H1 (cell line): ENCODE results near the gene C2orf92. TPM values are rescaled to one million over a fixed set of nuclear protein-coding genes. Genes with fewer than 3 reads are reported as not detected.

Source experiments
- CTCF ChIA-PET: fragments of 300-600 bp; sonication (Branson Sonifier 250); formaldehyde crosslinking; loops from one replicate; lab custom pipeline; 2021; ENCODE audit not compliant: partially characterized antibody; lab: Charles Lee
- POLR2A ChIA-PET: fragments of 300-600 bp; sonication (Branson Sonifier 250); formaldehyde crosslinking; loops from one replicate; lab custom pipeline; 2021; ENCODE audit warnings: inconsistent platforms; ENCODE audit not compliant: partially characterized antibody; lab: Charles Lee
- DNase-seq, 2 experiments: peaks; one replicate each; pipeline versions ENCODE4 v3.0.0 to v3.0.0-alpha.2; 2010 to 2022; ENCODE audit warnings: low spot score in 2 of 2, low read depth in 1 of 2, mixed read lengths in 1 of 2
- FAIRE-seq: peaks from 2 replicates; lab custom pipeline; 2011; peaks lifted over from hg19 to GRCh38; lab: Jason Lieb, UNC
- H2AFZ ChIP-seq: 2 replicates; pipeline ENCODE4 v1.8.1; 2012; ENCODE audit warnings: low read length, inconsistent platforms
- H2AK5ac ChIP-seq: 2 replicates; pipeline ENCODE4 v1.6.1; 2013; ENCODE audit warnings: low read depth, low read length
- H2BK120ac ChIP-seq: replicated peaks from 2 replicates; pipeline ENCODE3; 2013; ENCODE audit warnings: low read depth, low read length, inconsistent platforms
- H2BK12ac ChIP-seq: 2 replicates; pipeline ENCODE4 v1.6.1; 2013; ENCODE audit warnings: low read depth, low read length
- H2BK15ac ChIP-seq: 2 replicates; pipeline ENCODE4 v1.6.1; 2013; ENCODE audit warnings: low read length
- H2BK20ac ChIP-seq: 2 replicates; pipeline ENCODE4 v1.6.1; 2013; ENCODE audit warnings: low read length
- H2BK5ac ChIP-seq: 2 replicates; pipeline ENCODE4 v1.6.1; 2013; ENCODE audit warnings: low read depth, low read length
- H3K14ac ChIP-seq: 2 replicates; pipeline ENCODE4 v1.6.1; 2013; ENCODE audit warnings: inconsistent platforms; ENCODE audit not compliant: insufficient read length
- H3K18ac ChIP-seq: 2 replicates; pipeline ENCODE4 v1.6.1; 2013; ENCODE audit warnings: low read length; ENCODE audit errors: extremely low read depth
- H3K23ac ChIP-seq: 2 replicates; pipeline ENCODE4 v1.6.1; 2013; ENCODE audit warnings: inconsistent platforms; ENCODE audit not compliant: insufficient read length
- H3K23me2 ChIP-seq: 2 replicates; pipeline ENCODE4 v1.6.1; 2013; ENCODE audit warnings: low read depth, low read length
- H3K27ac ChIP-seq: 2 replicates; pipeline ENCODE4 v1.6.1; 2011; ENCODE audit warnings: low read depth, low read length, inconsistent platforms
- H3K27me3 ChIP-seq, 4 experiments: replicated peaks in 1 of 4; 1 replicate in 1 of 4; 2 replicates in 3 of 4; pipeline versions ENCODE4 v1.6.1 to v1.8.1; 2011 to 2013; ENCODE audit warnings: low read length in 3 of 4, mild to moderate bottlenecking in 3 of 4, inconsistent platforms in 2 of 4, mixed read lengths in 2 of 4, moderate library complexity in 1 of 4; ENCODE audit not compliant: control insufficient read depth in 3 of 4, insufficient read depth in 3 of 4; ENCODE audit errors: extremely low read depth in 1 of 4
- H3K36me3 ChIP-seq, 4 experiments: 2 replicates each; pipeline versions ENCODE4 v1.6.1 to v1.8.1; 2011 to 2013; ENCODE audit warnings: mild to moderate bottlenecking in 4 of 4, low read length in 3 of 4, moderate library complexity in 2 of 4, control low read depth in 1 of 4, inconsistent platforms in 1 of 4; ENCODE audit not compliant: insufficient read depth in 4 of 4, control insufficient read depth in 2 of 4
- H3K4ac ChIP-seq: replicated peaks from 2 replicates; pipeline ENCODE3; 2013; ENCODE audit warnings: low read length, low read depth, mixed read lengths, inconsistent platforms; ENCODE audit not compliant: insufficient read length
- H3K4me1 ChIP-seq, 4 experiments: replicated peaks in 1 of 4; 1 replicate in 1 of 4; 2 replicates in 3 of 4; pipeline versions ENCODE4 v1.6.1 to v1.8.1; 2011 to 2013; ENCODE audit warnings: low read length in 3 of 4, inconsistent platforms in 2 of 4, mixed read lengths in 1 of 4; ENCODE audit not compliant: insufficient read depth in 4 of 4, control insufficient read depth in 3 of 4
- H3K4me2 ChIP-seq, 2 experiments: 2 replicates each; pipeline versions ENCODE4 v1.6.1 to v1.8.1; 2011 to 2013; ENCODE audit warnings: low read depth in 2 of 2, low read length in 2 of 2, control low read depth in 1 of 2, inconsistent platforms in 1 of 2, mild to moderate bottlenecking in 1 of 2; ENCODE audit not compliant: insufficient read depth in 1 of 2
- H3K4me3 ChIP-seq, 4 experiments: fragments of 200-600, 300-600 bp in 1 of 4; sonication (generic), shearing (Covaris generic), sonication (Bioruptor Twin) in 1 of 4; 2 replicates each; pipeline versions ENCODE4 v1.5.1 to v1.8.1; 2011 to 2016; ENCODE audit warnings: low read length in 4 of 4, low read depth in 3 of 4, control low read depth in 2 of 4, inconsistent platforms in 2 of 4, mild to moderate bottlenecking in 2 of 4, mixed read lengths in 1 of 4, moderate library complexity in 1 of 4; ENCODE audit not compliant: insufficient read depth in 2 of 4; ENCODE audit errors: extremely low read depth in 1 of 4
- H3K56ac ChIP-seq: replicated peaks from 2 replicates; pipeline ENCODE3; 2013; ENCODE audit warnings: low read depth, mild to moderate bottlenecking, mixed read lengths, low read length, inconsistent platforms; ENCODE audit not compliant: insufficient read length
- H3K79me1 ChIP-seq: 2 replicates; pipeline ENCODE4 v1.6.1; 2013; ENCODE audit warnings: low read depth, low read length, control low read depth
- H3K79me2 ChIP-seq, 2 experiments: 2 replicates each; pipeline versions ENCODE4 v1.6.1 to v1.8.1; 2012 to 2013; ENCODE audit warnings: low read length in 2 of 2, mild to moderate bottlenecking in 2 of 2, inconsistent platforms in 1 of 2; ENCODE audit not compliant: insufficient read depth in 2 of 2, control insufficient read depth in 1 of 2
- H3K9ac ChIP-seq, 4 experiments: replicated peaks in 1 of 4; 1 replicate in 1 of 4; 2 replicates in 3 of 4; pipeline versions ENCODE4 v1.6.1 to v1.8.1; 2011 to 2013; ENCODE audit warnings: low read depth in 3 of 4, low read length in 3 of 4, control low read depth in 2 of 4, mild to moderate bottlenecking in 2 of 4, moderate library complexity in 2 of 4, inconsistent platforms in 1 of 4; ENCODE audit errors: extremely low read depth in 1 of 4
- H3K9me3 ChIP-seq, 2 experiments: 2 replicates each; pipeline versions ENCODE4 v1.6.1 to v1.8.1; 2012 to 2013; ENCODE audit warnings: mild to moderate bottlenecking in 2 of 2, moderate library complexity in 2 of 2, control low read depth in 1 of 2, inconsistent platforms in 1 of 2, low read depth in 1 of 2, low read length in 1 of 2, mixed read lengths in 1 of 2; ENCODE audit not compliant: insufficient read depth in 2 of 2
- H4K20me1 ChIP-seq, 2 experiments: replicated peaks in 1 of 2; 2 replicates each; pipeline versions ENCODE3 to v1.8.1; 2011 to 2013; ENCODE audit warnings: inconsistent platforms in 2 of 2, low read length in 2 of 2, mild to moderate bottlenecking in 1 of 2; ENCODE audit not compliant: insufficient read depth in 2 of 2, control insufficient read depth in 1 of 2
- H4K5ac ChIP-seq: 2 replicates; pipeline ENCODE4 v1.6.1; 2013; ENCODE audit warnings: low read length, low read depth, mixed read lengths, inconsistent platforms; ENCODE audit not compliant: insufficient read length
- H4K8ac ChIP-seq: 2 replicates; pipeline ENCODE4 v1.8.0; 2013; ENCODE audit warnings: mild to moderate bottlenecking, moderate library complexity, low read length, inconsistent platforms; ENCODE audit not compliant: insufficient read depth; ENCODE audit errors: extremely low read depth
- H4K91ac ChIP-seq: replicated peaks from 2 replicates; pipeline ENCODE3; 2013; ENCODE audit warnings: low read length, mixed read lengths, inconsistent platforms; ENCODE audit not compliant: insufficient read length
- HDAC2 ChIP-seq, 2 experiments: fragments of 300-600 bp in 1 of 2; sonication (generic) in 1 of 2; IDR thresholded peaks; 2 replicates each; pipeline ENCODE4 v1.6.1; 2011 to 2012; ENCODE audit warnings: low read depth in 2 of 2, low read length in 2 of 2, mild to moderate bottlenecking in 2 of 2, moderate library complexity in 2 of 2, borderline replicate concordance in 1 of 2, inconsistent platforms in 1 of 2
- SP2 ChIP-seq: IDR thresholded peaks from 2 replicates; pipeline ENCODE4 v1.6.1; 2012; ENCODE audit warnings: mild to moderate bottlenecking, low read length, inconsistent platforms
- TBP ChIP-seq: IDR thresholded peaks from 2 replicates; pipeline ENCODE4 v1.6.1; 2011; ENCODE audit warnings: low read depth, low read length, improper control_type of control experiment
- WGBS, 2 experiments: shearing (Covaris generic) in 1 of 2; methylation state at CpG; one replicate each; pipeline versions ENCODE4 v1.1.6 to v1.1.7; 2013 to 2015; ENCODE audit warnings: low lambda C conversion rate in 2 of 2, mixed read lengths in 2 of 2, inconsistent platforms in 1 of 2, low coverage in 1 of 2, missing lambda C conversion rate in 1 of 2; ENCODE audit not compliant: insufficient replicate concordance in 2 of 2, insufficient coverage in 1 of 2, insufficient read length in 1 of 2; ENCODE audit errors: extremely low coverage in 1 of 2, missing lambda C conversion rate in 1 of 2; 5-methylcytosine and 5-hydroxymethylcytosine counted together
- polyA plus RNA-seq, 7 experiments: library from polyadenylated mRNA; depleted of rRNA in 3 of 7; stranded (reverse) in 5 of 7; unstranded in 2 of 7; fragments of >200 nt in 5 of 7; fragments of 200-250 nt in 2 of 7; gene quantifications; 1 replicate in 5 of 7; 2 replicates in 1 of 7; 4 replicates in 1 of 7; pipeline versions ENCODE4 v1.2.1 to v1.2.3, GENCODE V29; 2011 to 2013; ENCODE audit warnings: missing spikeins in 2 of 7, mixed read lengths in 2 of 7
- total RNA-seq: library from RNA; stranded (reverse); fragmentation: NEBNext Ultra II Directional; extraction: Animal tissue kit (Norgen Biotek cat#: 25700); gene quantifications from 2 replicates; pipeline ENCODE4 v1.2.1, GENCODE V29; 2021

The C2orf92 gene
- total and polyA plus RNA-seq, 2 of the 8 experiments (the other 6 are each of a cell fraction or from before 2014, with no cell fraction given) = 2.3 to 3.7 TPM

GRCh38 chr2:97671526-97671925 is 2.0 kb downstream of the C2orf92 start:
- no peak overlapping the region for H3K18ac ChIP-seq
- H3K4ac ChIP-seq = no peak overlapping the region
- H2BK15ac ChIP-seq = no peak overlapping the region
- H2AFZ ChIP-seq = no peak overlapping the region
- H3K14ac ChIP-seq = no peak overlapping the region
- DNase-seq (no peak), FAIRE-seq (no peak)
- H2AK5ac ChIP-seq = no peak overlapping the region
- no peak overlapping the region for H2BK5ac ChIP-seq
- no peak overlapping the region for H4K91ac ChIP-seq
- no peak overlapping the region for H3K27ac ChIP-seq
- H4K5ac ChIP-seq = no peak overlapping the region
- H3K79me1 ChIP-seq = no peaks in the 10 kb centered on the region
- no peak overlapping the region for H3K9ac ChIP-seq
- H2BK120ac ChIP-seq = no peak overlapping the region
- H3K9me3 ChIP-seq = no peaks in the 10 kb centered on the region
- H3K27me3 ChIP-seq = no peaks in the 10 kb centered on the region
- TF ChIP-seq TBP (no peak), SP2 (no peak), HDAC2 (IDR thresholded peaks at IDR 0.05; ENCODE audit: borderline replicate concordance in 1 of 2, low read depth in 2 of 2, low read length in 2 of 2) (no peak)
- no peak overlapping the region for H3K23ac ChIP-seq
- no peak overlapping the region for H3K56ac ChIP-seq
- no peak overlapping the region for H2BK12ac ChIP-seq
- no peak overlapping the region for H2BK20ac ChIP-seq
- no peaks in the 10 kb centered on the region for H3K79me2 ChIP-seq
- H3K23me2 ChIP-seq = no peaks in the 10 kb centered on the region
- WGBS, 2 experiments = 98% methylated on average over 7 of the region's 7 CpGs; no CpG with 5 or more reads in 1 of the 2 experiments
- no peak overlapping the region for H3K4me2 ChIP-seq
- 0 out of 7 replicates have a peak, but pooled peaks cover 0 to 3% (median under 1%) of the 10 kb centered on the region in 4 experiments for H3K4me1 ChIP-seq
- no peaks in the 10 kb centered on the region for H4K20me1 ChIP-seq
- H3K4me3 ChIP-seq = no peak overlapping the region
- CTCF ChIA-PET = no interaction called here
- H3K36me3 ChIP-seq = no peaks in the 10 kb centered on the region
- POLR2A ChIA-PET = no interaction called here
- no peak overlapping the region for H4K8ac ChIP-seq
